Measurements from ENCODE around the gene C5orf47.
"Not testable (repeated sequence)": the region's sequence is repeated elsewhere in the genome, so short reads cannot be mapped to it uniquely, and the experiment has no call there.

Gene C5orf47

GRCh38 chr5:173970878-173971650 lies 17.9 kb upstream of the C5orf47 start:
- DNase-seq, result no peak

- no peak for DNase-seq
Observed at GRCh38 chr5:173971681-173972345, 17.2 kb upstream of the C5orf47 start.

- no peak for DNase-seq
Observed at GRCh38 chr5:173972607-173972924, 16.4 kb upstream of the C5orf47 start.

GRCh38 chr5:173972925-173973615 lies 15.9 kb upstream of the C5orf47 start:
- DNase-seq, result peak; percentile 72

GRCh38 chr5:173973616-173973969 lies 15.4 kb upstream of the C5orf47 start:
- DNase-seq, result no peak

- DNase-seq, result no peak
Observed at GRCh38 chr5:173974688-173975239, 14.2 kb upstream of the C5orf47 start.

GRCh38 chr5:173981185-173981761 lies 7.7 kb upstream of the C5orf47 start:
- DNase-seq, result no peak

GRCh38 chr5:173984218-173984617 lies 4.8 kb upstream of the C5orf47 start:
- no peak for DNase-seq

GRCh38 chr5:173989432-173990082 lies 587 bp downstream of the C5orf47 start:
- no peak for DNase-seq

- DNase-seq, result no peak
Observed at GRCh38 chr5:173997331-173997730, 8.4 kb downstream of the C5orf47 start.

- no peak for DNase-seq
Observed at GRCh38 chr5:173998531-173998930, 9.6 kb downstream of the C5orf47 start.

- DNase-seq, result no peak
Observed at GRCh38 chr5:174000076-174000475, 11.1 kb downstream of the C5orf47 start.

- DNase-seq, result no peak
Observed at GRCh38 chr5:174003795-174004194, 14.8 kb downstream of the C5orf47 start.

- DNase-seq, result no peak
Observed at GRCh38 chr5:174008922-174009321, 20.0 kb downstream of the C5orf47 start.

GRCh38 chr5:174010365-174010764 lies 21.4 kb downstream of the C5orf47 start:
- DNase-seq, result no peak

GRCh38 chr5:174011441-174011840 lies 22.5 kb downstream of the C5orf47 start:
- no peak for DNase-seq

GRCh38 chr5:174020069-174020927 lies 31.3 kb downstream of the C5orf47 start:
- DNase-seq, result not testable (repeated sequence)

- DNase-seq, result no peak
Observed at GRCh38 chr5:174020928-174021304, 31.9 kb downstream of the C5orf47 start.

- no peak for DNase-seq
Observed at GRCh38 chr5:174022384-174023095, 33.6 kb downstream of the C5orf47 start.

- DNase-seq, result no peak
Observed at GRCh38 chr5:174030286-174030685, 41.3 kb downstream of the C5orf47 start.

All from CD4-positive, alpha-beta T cell treated with Interleukin-1 beta for 1 hour (primary cell).